ENCODE results near the gene BMF. TPM values are rescaled to one million over a fixed set of nuclear protein-coding genes. Genes with fewer than 3 reads are reported as not detected.
"Not testable (repeated sequence)": the region's sequence is repeated elsewhere in the genome, so short reads cannot be mapped to it uniquely, and the experiment has no call there.

Gene BMF
- total and polyA plus RNA-seq, 3 donors from 2014 or later = 4.9 to 7.7 (median 6.9) TPM

- Histone ChIP-seq H3K27me3 (no peaks in the 10 kb centered on the region), H3K27ac (no peak overlapping the region), H3K9me3 (no peaks in the 10 kb centered on the region), H3K4me1 (no peaks in the 10 kb centered on the region), H3K4me3 (no peak overlapping the region), H3K36me3 (ENCODE audit: low read depth, missing control alignments) (no peaks in the 10 kb centered on the region)
- no peak for DNase-seq
- 74 to 76% methylated on average over 6 of the region's 6 CpGs for WGBS, 2 donors
- intact Hi-C loops (cut with DNase I; ENCODE audit: low total_unique reads) = no loop called here
- TF ChIP-seq, protein P1, sequence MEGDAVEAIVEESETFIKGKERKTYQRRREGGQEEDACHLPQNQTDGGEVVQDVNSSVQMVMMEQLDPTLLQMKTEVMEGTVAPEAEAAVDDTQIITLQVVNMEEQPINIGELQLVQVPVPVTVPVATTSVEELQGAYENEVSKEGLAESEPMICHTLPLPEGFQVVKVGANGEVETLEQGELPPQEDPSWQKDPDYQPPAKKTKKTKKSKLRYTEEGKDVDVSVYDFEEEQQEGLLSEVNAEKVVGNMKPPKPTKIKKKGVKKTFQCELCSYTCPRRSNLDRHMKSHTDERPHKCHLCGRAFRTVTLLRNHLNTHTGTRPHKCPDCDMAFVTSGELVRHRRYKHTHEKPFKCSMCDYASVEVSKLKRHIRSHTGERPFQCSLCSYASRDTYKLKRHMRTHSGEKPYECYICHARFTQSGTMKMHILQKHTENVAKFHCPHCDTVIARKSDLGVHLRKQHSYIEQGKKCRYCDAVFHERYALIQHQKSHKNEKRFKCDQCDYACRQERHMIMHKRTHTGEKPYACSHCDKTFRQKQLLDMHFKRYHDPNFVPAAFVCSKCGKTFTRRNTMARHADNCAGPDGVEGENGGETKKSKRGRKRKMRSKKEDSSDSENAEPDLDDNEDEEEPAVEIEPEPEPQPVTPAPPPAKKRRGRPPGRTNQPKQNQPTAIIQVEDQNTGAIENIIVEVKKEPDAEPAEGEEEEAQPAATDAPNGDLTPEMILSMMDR (IDR thresholded peaks at IDR 0.05) = no peak
- no peak for TF ChIP-seq POLR2A (IDR thresholded peaks at IDR 0.05)
These were observed 13.4 kb upstream of the BMF start for GRCh38 chr15:40121911-40122638.

- WGBS, 2 donors = 77 to 87% methylated on average over 3 of the region's 3 CpGs
- Histone ChIP-seq H3K9me3 (no peaks in the 10 kb centered on the region), H3K4me3 (no peak overlapping the region), H3K4me1 (no peaks in the 10 kb centered on the region), H3K27me3 (no peaks in the 10 kb centered on the region), H3K27ac (no peak overlapping the region), H3K36me3 (ENCODE audit: low read depth, missing control alignments) (no peaks in the 10 kb centered on the region)
- DNase-seq = no peak
- intact Hi-C loops (cut with DNase I; ENCODE audit: low total_unique reads) = no loop called here
- TF ChIP-seq POLR2A (IDR thresholded peaks at IDR 0.05) = no peak
- TF ChIP-seq, protein P1 (IDR thresholded peaks at IDR 0.05) = no peak
These were observed 9.8 kb upstream of the BMF start for GRCh38 chr15:40118473-40118872.

DNA sequence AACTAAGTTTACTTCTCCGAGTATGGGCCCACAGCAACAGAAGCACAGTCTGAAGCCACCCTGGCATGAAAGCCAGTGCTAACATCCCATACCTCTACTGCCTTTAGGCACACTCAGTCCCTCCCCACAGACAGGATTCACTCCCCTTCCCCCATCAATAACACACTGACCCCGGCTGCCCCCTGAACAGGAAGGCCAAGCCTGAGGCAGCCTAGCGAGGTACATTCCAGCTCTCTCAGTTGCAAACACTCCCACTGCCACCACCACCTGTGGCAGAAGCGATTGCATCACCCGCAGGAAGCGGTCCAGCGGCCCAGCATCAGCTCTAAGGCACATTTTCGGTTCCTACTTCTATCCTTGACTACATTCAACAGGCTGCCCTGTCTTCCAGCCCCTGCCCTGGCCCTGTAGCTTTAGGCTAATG lies 7.0 kb upstream of the BMF start:
- Histone ChIP-seq H3K27me3 (no peaks in the 10 kb centered on the region), H3K4me3 (no peak overlapping the region), H3K36me3 (ENCODE audit: low read depth, missing control alignments) (no peaks in the 10 kb centered on the region), H3K27ac (no peak overlapping the region), H3K4me1 (no peaks in the 10 kb centered on the region), H3K9me3 (no peaks in the 10 kb centered on the region)
- intact Hi-C loops (cut with DNase I; ENCODE audit: low total_unique reads) = no loop called here
- TF ChIP-seq, protein P1 (IDR thresholded peaks at IDR 0.05) = no peak
- no peak for TF ChIP-seq POLR2A (IDR thresholded peaks at IDR 0.05)
- 62 to 69% methylated on average over 8 of the region's 8 CpGs for WGBS, 2 donors
- DNase-seq = peak; percentile 35

DNA sequence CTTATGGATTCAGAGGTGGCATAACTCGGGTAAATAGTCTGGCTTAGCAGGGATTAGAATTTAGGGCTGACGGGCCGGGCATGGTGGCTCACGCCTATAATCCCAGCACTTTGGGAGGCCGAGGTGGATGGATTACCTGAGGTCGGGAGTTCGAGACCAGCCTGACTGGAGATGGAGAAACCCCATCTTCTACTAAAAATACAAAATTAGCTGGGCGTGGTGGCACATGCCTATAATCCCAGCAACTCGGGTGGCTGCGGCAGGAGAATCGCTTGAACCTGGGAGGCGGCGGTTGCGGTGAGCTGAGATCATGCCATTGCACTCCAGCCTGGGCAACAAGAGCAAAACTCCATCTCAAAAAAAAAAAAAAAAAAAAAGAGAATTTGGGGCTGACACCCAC lies 6.4 kb upstream of the BMF start:
- H3K27me3 ChIP-seq; H3K27ac ChIP-seq; H3K9me3 ChIP-seq; intact Hi-C loops (cut with DNase I; ENCODE audit: low total_unique reads); H3K4me1 ChIP-seq; DNase-seq; H3K4me3 ChIP-seq; H3K36me3 ChIP-seq (ENCODE audit: low read depth, missing control alignments): not testable (repeated sequence)
- 93 to 98% methylated on average over 14 of the region's 14 CpGs for WGBS, 2 donors

- Histone ChIP-seq H3K27me3 (no peaks in the 10 kb centered on the region), H3K27ac (no peak overlapping the region), H3K4me1 (peaks cover 3% of the 10 kb centered on the region), H3K4me3 (no peak overlapping the region), H3K36me3 (ENCODE audit: low read depth, missing control alignments) (no peaks in the 10 kb centered on the region), H3K9me3 (no peaks in the 10 kb centered on the region)
- 93 to 100% methylated on average over 2 of the region's 2 CpGs for WGBS, 2 donors
- DNase-seq = no peak
- intact Hi-C loops (cut with DNase I; ENCODE audit: low total_unique reads) = no loop called here
- TF ChIP-seq POLR2A (IDR thresholded peaks at IDR 0.05) = no peak
- TF ChIP-seq, protein P1 (IDR thresholded peaks at IDR 0.05) = no peak
These were observed 5.5 kb upstream of the BMF start for GRCh38 chr15:40114218-40114617.

Data from testis (tissue), 3 donors.